Dermis blood vessel endothelial cell (primary cell): ENCODE measurements around the gene LINS1. TPM values are rescaled to one million over a fixed set of nuclear protein-coding genes. Genes with fewer than 3 reads are reported as not detected.
"Not testable (repeated sequence)": the region's sequence is repeated elsewhere in the genome, so short reads cannot be mapped to it uniquely, and the experiment has no call there.

Source experiments
- DNase-seq: peaks from one replicate; pipeline ENCODE4 v3.0.0; 2010
- total RNA-seq: library from RNA; depleted of rRNA; stranded (reverse); fragments of >200 nt; gene quantifications from 2 replicates; pipeline ENCODE4 v1.2.3, GENCODE V29; 2014

The LINS1 gene
- total RNA-seq, 1 donor from 2014 or later, result 12.3 TPM

GRCh38 chr15:100601617-100602063, 344 bp downstream of the LINS1 start:
- no peak for DNase-seq

GRCh38 chr15:100601163-100601562, 821 bp downstream of the LINS1 start:
- DNase-seq, result peak; percentile 58

DNA sequence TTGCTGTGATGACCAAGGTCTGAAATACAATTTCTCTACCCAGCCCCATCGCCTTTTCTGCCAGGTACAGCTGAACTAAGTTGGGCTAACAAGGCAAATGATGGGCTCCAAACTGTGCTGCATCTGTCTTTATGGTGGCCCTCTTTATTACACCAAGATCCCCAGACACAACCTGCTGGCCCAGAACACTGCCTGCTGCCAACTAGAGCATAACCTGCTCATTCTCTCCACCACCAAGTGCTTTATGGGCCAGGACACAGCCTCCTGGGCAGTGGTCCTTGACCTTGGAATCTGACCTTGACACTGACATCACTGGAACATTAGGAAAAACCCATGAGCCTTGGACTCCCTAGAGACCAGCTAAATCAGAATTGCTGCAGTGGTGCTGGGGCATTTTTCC, 3.3 kb downstream of the LINS1 start:
- no peak for DNase-seq

DNA sequence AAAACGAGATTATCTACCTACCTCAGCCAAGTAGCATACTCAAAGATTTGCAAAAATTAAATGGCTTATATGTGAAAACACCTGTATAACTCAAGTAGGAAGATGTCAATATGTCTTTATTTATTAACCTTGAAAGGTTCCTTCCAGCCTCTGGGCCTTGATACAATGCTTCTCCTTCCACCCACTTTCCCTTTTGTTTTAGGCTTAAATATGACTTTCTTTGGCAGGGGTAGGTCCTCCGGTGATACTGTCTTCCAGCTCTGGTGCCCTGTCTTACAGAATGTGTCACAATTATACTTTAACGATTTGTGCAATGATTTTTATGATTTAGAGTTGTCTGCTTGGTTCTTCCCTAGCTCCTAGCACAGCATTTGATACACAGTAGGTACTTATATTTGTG, 4.1 kb downstream of the LINS1 start:
- DNase-seq, result no peak

GRCh38 chr15:100596792-100597191, 5.2 kb downstream of the LINS1 start:
- DNase-seq, result no peak

GRCh38 chr15:100595964-100596363, 6.0 kb downstream of the LINS1 start:
- no peak for DNase-seq

- no peak for DNase-seq
Observed at GRCh38 chr15:100593431-100593830, 8.6 kb downstream of the LINS1 start.

DNA sequence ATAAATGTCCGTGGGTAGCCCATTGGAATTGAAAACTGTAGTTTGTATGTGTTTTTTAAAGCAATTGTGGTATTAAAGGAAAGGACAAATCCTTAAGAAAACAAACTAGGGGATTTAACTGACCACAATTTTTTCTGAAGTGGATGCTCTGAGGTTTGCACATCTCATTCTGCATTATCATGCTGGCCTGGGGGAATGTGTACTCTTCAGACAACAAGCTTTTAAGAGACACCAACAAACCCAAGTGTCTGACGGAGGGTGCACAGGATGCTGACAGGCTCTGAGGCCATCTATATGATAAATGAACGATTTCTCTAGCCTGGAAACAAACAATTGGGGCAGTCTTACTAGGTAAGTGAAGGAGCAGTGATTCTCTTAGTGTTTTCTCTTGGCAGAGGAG, 9.1 kb downstream of the LINS1 start:
- DNase-seq, result no peak

DNA sequence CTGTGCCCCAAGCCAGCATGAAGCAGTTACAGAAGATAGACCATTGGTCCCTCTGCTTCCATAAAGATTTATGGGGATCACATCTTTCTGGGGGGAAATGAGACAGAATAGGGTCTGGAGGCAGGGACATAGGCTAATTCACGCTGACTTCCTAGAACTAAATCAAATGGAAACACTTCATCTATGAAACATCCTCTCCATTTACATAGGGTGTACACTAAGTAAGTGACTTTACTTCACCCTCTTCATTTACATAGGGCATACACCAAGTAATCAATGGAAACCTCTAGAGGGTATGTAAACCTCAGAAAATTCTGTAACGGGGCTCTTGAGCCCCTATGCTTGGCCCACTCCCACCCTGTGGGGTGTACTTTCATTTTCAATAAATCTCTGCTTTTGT, 10.1 kb downstream of the LINS1 start:
- DNase-seq, result no peak

DNA sequence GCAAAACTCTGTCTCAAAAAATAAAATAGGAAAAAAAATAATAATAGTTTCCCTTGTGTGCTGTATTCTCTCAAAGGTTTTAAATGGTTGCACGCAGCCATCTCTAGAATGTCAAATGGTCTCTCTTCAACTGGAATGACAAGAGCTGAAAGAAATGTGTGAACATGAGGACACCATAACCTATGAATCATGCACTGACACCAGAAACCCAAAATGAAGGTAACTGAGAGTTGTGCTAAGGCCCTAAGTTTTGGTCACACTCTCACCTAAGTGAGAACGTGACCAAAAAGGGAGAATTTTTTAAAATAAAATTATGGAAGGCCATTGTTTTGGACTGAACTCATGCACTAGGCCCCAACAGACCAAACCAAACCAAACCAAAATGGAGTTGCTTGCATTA, 10.8 kb downstream of the LINS1 start:
- not testable (repeated sequence) for DNase-seq

GRCh38 chr15:100588638-100589242, 13.2 kb downstream of the LINS1 start:
- peak; percentile 35 for DNase-seq

DNA sequence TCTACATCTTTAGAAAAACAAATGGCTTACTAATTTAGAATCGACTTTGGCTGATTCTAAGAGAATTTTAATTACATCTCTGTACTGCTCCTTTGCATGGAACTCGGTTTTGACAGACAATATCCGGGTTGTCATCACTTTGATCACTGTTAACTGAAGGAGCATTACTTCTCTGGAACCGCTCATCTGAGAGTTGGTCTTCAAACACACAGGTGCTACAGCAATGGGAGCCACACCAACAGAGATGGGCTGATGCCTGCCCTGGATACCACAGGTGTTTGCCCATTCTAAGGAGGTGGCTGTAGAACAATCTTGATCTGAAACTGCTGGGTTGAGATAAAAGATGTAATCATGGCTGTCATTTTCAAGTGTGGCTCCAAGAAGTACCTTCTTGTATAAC, 21.6 kb downstream of the LINS1 start:
- DNase-seq, result no peak

- no peak for DNase-seq
Observed at GRCh38 chr15:100573526-100573925, 28.5 kb downstream of the LINS1 start.

GRCh38 chr15:100572362-100572983, 29.5 kb downstream of the LINS1 start:
- peak; percentile 50 for DNase-seq

GRCh38 chr15:100571592-100572167, 30.3 kb downstream of the LINS1 start:
- DNase-seq, result no peak

DNA sequence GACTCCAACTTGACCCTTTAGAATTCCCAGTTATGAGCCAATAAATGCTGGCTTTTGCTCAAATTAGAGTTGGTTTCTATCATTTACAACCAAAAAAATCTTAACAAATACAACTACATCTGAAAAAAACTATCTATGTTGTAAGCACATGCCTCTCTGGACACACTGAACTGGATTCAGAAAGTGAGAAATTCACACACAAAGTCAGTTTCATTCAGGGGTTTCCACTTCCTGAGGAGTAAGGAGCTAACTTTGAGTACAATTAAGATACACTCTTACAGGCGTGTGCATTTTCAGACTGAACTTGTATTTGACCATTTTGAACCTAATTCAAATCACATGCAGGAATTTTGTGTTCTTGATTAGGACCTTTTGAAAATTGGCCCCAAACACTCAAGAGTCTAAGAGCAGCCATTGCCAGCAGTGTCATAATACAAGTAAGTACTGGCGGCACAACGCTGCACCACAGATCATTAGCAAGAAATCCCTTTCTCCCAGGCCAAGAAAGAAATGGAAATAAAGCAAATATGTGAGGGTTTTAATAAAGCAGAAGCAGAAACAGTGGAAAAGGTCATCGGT, 31.2 kb downstream of the LINS1 start:
- no peak for DNase-seq

- peak; percentile 7 for DNase-seq
Observed at GRCh38 chr15:100570275-100570674, 31.7 kb downstream of the LINS1 start.

GRCh38 chr15:100569391-100569790, 32.6 kb downstream of the LINS1 start:
- DNase-seq, result no peak

DNA sequence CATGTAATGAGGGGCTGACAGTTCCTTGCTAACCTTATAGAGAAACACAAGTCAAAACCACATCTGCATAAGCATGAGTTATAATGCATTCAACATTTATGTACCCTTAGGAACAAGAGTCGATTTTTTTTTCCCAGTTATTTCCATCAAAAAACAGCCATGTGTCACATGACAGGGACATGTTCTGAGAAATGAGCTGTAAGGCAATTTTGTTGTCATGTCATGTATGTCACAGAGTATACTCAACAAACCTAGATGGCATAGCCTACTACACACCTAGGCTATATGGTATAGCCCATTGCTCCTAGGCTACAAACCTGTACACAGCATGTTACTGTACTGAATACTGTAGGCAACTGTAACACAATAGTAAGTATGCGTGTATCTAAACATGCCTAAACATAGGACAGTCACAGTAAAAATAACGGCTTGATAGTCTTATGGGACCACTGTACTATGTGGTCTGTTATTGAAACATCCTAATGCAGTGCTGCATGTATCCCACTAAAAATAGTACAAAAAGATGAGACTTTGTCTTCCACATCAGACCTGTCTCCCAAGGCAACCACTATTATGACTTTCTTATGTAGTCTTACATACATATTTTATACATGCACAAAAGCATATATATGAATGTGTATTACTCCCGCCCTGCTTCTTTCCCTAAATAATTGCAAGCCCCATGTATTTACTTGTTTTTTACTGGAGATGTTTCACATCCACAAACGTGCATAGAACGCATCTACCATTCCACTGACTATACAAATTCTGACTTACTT, 34.9 kb downstream of the LINS1 start:
- no peak for DNase-seq

- DNase-seq, result no peak
Observed at GRCh38 chr15:100565591-100565990, 36.4 kb downstream of the LINS1 start.

GRCh38 chr15:100560323-100560722, 41.7 kb downstream of the LINS1 start:
- DNase-seq, result no peak

DNA sequence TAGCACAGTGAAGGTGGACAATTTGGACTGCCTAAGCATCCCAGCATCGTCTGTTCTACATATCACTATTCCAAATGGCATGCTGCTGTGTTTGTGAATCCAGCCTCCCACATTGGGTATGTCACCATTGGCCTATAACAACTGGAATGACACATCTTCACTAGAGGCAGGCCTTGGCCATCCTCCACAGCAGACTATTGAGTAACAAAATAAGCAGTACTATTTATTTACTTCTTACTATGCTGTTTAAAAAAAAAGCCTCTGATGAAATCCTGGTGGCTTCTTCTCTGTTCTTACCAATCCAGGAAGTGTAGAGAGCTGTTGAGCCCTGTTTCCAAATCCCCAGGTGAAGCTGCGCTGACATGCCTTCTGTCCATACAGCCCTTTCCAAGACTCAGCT, 42.7 kb downstream of the LINS1 start:
- no peak for DNase-seq

DNA sequence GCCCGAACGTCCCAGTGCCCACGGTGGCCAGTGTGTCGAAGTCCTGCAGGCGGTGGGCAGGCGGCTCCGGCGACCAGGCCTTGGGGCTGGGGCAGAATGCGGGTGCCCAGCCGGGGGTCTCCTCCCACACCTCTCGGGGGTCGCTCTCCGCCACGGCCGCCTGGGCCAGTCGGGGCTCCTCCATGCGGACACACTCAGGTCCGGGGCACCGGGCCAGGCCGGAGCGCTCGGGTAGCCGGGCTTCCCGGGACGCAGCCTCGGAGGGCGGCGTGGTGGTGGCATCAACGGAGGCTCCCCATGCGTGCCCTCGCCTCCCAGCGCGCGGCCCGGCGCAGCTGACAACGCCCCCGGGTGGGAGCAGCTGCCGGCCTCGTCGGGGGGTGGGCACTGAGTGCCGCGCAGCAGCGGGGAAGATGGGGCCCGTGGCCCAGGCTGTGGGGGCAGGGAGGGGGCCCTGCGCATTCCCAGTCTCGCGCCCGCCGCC, 43.2 kb downstream of the LINS1 start:
- no peak for DNase-seq
